Common myeloid progenitor, CD34-positive (primary cell): ENCODE measurements around the gene SRPRB.

Source experiments
- CTCF ChIA-PET: fragments of 350-600 bp; sonication (Branson Sonifier 250); formaldehyde crosslinking; loops from one replicate; lab custom pipeline; 2021; ENCODE audit warnings: antibody characterized with exemption; lab: Charles Lee
- POLR2A ChIA-PET: fragments of 350-600 bp; sonication (Branson Sonifier 250); formaldehyde crosslinking; loops from one replicate; lab custom pipeline; 2021; ENCODE audit warnings: antibody characterized with exemption; lab: Charles Lee
- DNase-seq, 3 donors: peaks; one replicate each; pipeline versions ENCODE4 v3.0.0 to v3.0.0-alpha.2; 2013
- H3K27ac ChIP-seq, 2 experiments: 1 replicate in 1 of 2; 2 replicates in 1 of 2; pipeline ENCODE4 v1.7.0; 2013; ENCODE audit warnings: inconsistent platforms in 2 of 2, low read length in 2 of 2, mild to moderate bottlenecking in 2 of 2, low read depth in 1 of 2, moderate library complexity in 1 of 2; ENCODE audit not compliant: severe bottlenecking in 2 of 2, insufficient read depth in 1 of 2, poor library complexity in 1 of 2
- H3K27me3 ChIP-seq, 5 experiments: replicated peaks in 2 of 5; 1 replicate in 3 of 5; 2 replicates in 2 of 5; pipeline versions ENCODE4 v1.6.1 to v1.7.0; 2013; ENCODE audit warnings: low read length in 4 of 5, mild to moderate bottlenecking in 2 of 5, moderate library complexity in 2 of 5, inconsistent platforms in 1 of 5; ENCODE audit not compliant: insufficient read depth in 5 of 5, control insufficient read depth in 4 of 5
- H3K36me3 ChIP-seq, 4 experiments: 1 replicate in 2 of 4; 2 replicates in 2 of 4; pipeline versions ENCODE4 v1.6.1 to v1.7.0; 2013; ENCODE audit warnings: low read length in 3 of 4, control low read depth in 1 of 4, mild to moderate bottlenecking in 1 of 4; ENCODE audit not compliant: control insufficient read depth in 4 of 4, insufficient read depth in 4 of 4
- H3K4me1 ChIP-seq, 4 experiments: 1 replicate in 3 of 4; 2 replicates in 1 of 4; pipeline versions ENCODE4 v1.6.1 to v1.7.1; 2013; ENCODE audit warnings: low read length in 3 of 4, mild to moderate bottlenecking in 3 of 4, control low read depth in 1 of 4, inconsistent platforms in 1 of 4, moderate library complexity in 1 of 4; ENCODE audit not compliant: control insufficient read depth in 4 of 4, insufficient read depth in 4 of 4; ENCODE audit errors: control extremely low read depth in 1 of 4
- H3K4me3 ChIP-seq, 7 experiments: 1 replicate in 4 of 7; 2 replicates in 3 of 7; pipeline versions ENCODE4 v1.5.1 to v1.7.0; 2013; ENCODE audit warnings: mild to moderate bottlenecking in 7 of 7, low read length in 6 of 7, moderate library complexity in 6 of 7, inconsistent platforms in 2 of 7, low read depth in 2 of 7, control low read depth in 1 of 7; ENCODE audit not compliant: insufficient read depth in 4 of 7, control insufficient read depth in 1 of 7; ENCODE audit errors: extremely low read depth in 1 of 7
- H3K9me3 ChIP-seq, 5 experiments: 1 replicate in 4 of 5; 2 replicates in 1 of 5; pipeline versions ENCODE4 v1.6.1 to v1.7.1; 2013; ENCODE audit warnings: low read length in 4 of 5, mild to moderate bottlenecking in 2 of 5, inconsistent platforms in 1 of 5, low read depth in 1 of 5, moderate library complexity in 1 of 5; ENCODE audit not compliant: control insufficient read depth in 4 of 5, insufficient read depth in 2 of 5; ENCODE audit errors: control extremely low read depth in 1 of 5
- WGBS: methylation state at CpG from one replicate; pipeline ENCODE4 v1.1.5; 2013; ENCODE audit not compliant: insufficient coverage; 5-methylcytosine and 5-hydroxymethylcytosine counted together

The SRPRB gene

GRCh38 chr3:133767607-133768006 lies 38.0 kb upstream of the SRPRB start:
- DNase-seq: peak in 1 of 3 donors; percentile 5
- no peaks in the 10 kb centered on the region for H3K27me3 ChIP-seq
- no peaks in the 10 kb centered on the region for H3K9me3 ChIP-seq
- no peak overlapping the region for H3K27ac ChIP-seq
- peaks cover 0 to 2% (median 0%) of the 10 kb centered on the region in 4 experiments for H3K4me1 ChIP-seq
- CTCF ChIA-PET: interaction anchor here (1.4 kb wide), 1 partner anchor 9 kb away, joined by 4 read pairs; no protein-coding TSS in a partner anchor
- WGBS: no CpG with 5 or more reads among the region's 1 CpG
- no peaks in the 10 kb centered on the region for H3K36me3 ChIP-seq
- POLR2A ChIA-PET: no interaction called here
- H3K4me3 ChIP-seq: no peak overlapping the region

GRCh38 chr3:133769536-133769935 lies 36.1 kb upstream of the SRPRB start:
- H3K9me3 ChIP-seq: no peaks in the 10 kb centered on the region
- ChIA-PET POLR2A (no interaction called here), CTCF (no interaction called here)
- WGBS: 100% methylated on average over 3 of the region's 3 CpGs
- H3K27ac ChIP-seq: no peak overlapping the region
- peaks cover 0 to 2% (median 0%) of the 10 kb centered on the region in 4 experiments for H3K4me1 ChIP-seq
- no peaks in the 10 kb centered on the region for H3K27me3 ChIP-seq
- no peaks in the 10 kb centered on the region for H3K36me3 ChIP-seq
- no peak for DNase-seq
- no peak overlapping the region for H3K4me3 ChIP-seq

- H3K4me1 ChIP-seq: no peaks in the 10 kb centered on the region
- POLR2A ChIA-PET: no interaction called here
- CTCF ChIA-PET: no interaction called here
These were observed 31.9 kb upstream of the SRPRB start for GRCh38 chr3:133773732-133774131.

GRCh38 chr3:133775309-133775708 lies 30.3 kb upstream of the SRPRB start:
- no peak for DNase-seq
- CTCF ChIA-PET: no interaction called here
- no peaks in the 10 kb centered on the region for H3K36me3 ChIP-seq
- H3K4me3 ChIP-seq: no peak overlapping the region
- no peaks in the 10 kb centered on the region for H3K9me3 ChIP-seq
- POLR2A ChIA-PET: no interaction called here
- 98% methylated on average over 7 of the region's 9 CpGs for WGBS
- no peak overlapping the region for H3K27ac ChIP-seq
- no peaks in the 10 kb centered on the region for H3K4me1 ChIP-seq
- H3K27me3 ChIP-seq: no peaks in the 10 kb centered on the region

More at GRCh38 chr3:133773732-133774131, 31.9 kb upstream of the SRPRB start:
- Histone ChIP-seq H3K9me3 (no peaks in the 10 kb centered on the region), H3K27ac (no peak overlapping the region), H3K36me3 (no peaks in the 10 kb centered on the region), H3K4me3 (no peak overlapping the region), H3K27me3 (no peaks in the 10 kb centered on the region)
- no peak for DNase-seq
- WGBS: 93% methylated on average over 3 of the region's 3 CpGs

GRCh38 chr3:133775835-133776234 lies 29.8 kb upstream of the SRPRB start:
- no peak overlapping the region for H3K4me3 ChIP-seq
- CTCF ChIA-PET: interaction anchor here (1.0 kb wide), 1 partner anchor 8 kb away, joined by 4 read pairs; no protein-coding TSS in a partner anchor
- no peaks in the 10 kb centered on the region for H3K27me3 ChIP-seq
- POLR2A ChIA-PET: no interaction called here
- no peaks in the 10 kb centered on the region for H3K4me1 ChIP-seq
- no peaks in the 10 kb centered on the region for H3K36me3 ChIP-seq
- WGBS: 100% methylated on average over 3 of the region's 5 CpGs
- H3K27ac ChIP-seq: no peak overlapping the region
- DNase-seq: no peak
- H3K9me3 ChIP-seq: no peaks in the 10 kb centered on the region

- WGBS: 100% methylated on average over 3 of the region's 7 CpGs
- ChIA-PET POLR2A (no interaction called here), CTCF (interaction anchor here (1.0 kb wide), 1 partner anchor 9 kb away, joined by 4 read pairs; no protein-coding TSS in a partner anchor)
- Histone ChIP-seq H3K27ac (no peak overlapping the region), H3K4me1 (no peaks in the 10 kb centered on the region), H3K4me3 (no peak overlapping the region), H3K27me3 (peaks cover 0 to 2% (median 0%) of the 10 kb centered on the region in 5 experiments), H3K36me3 (no peaks in the 10 kb centered on the region), H3K9me3 (no peaks in the 10 kb centered on the region)
- DNase-seq: no peak
These were observed 28.7 kb upstream of the SRPRB start for GRCh38 chr3:133776794-133777438.

GRCh38 chr3:133777807-133778568 lies 27.6 kb upstream of the SRPRB start:
- ChIA-PET CTCF (interaction anchor here (1.3 kb wide), 1 partner anchor 16 kb away, joined by 3 read pairs; no protein-coding TSS in a partner anchor), POLR2A (no interaction called here)
- Histone ChIP-seq H3K27ac (no peak overlapping the region), H3K4me3 (no peak overlapping the region), H3K9me3 (no peaks in the 10 kb centered on the region), H3K4me1 (no peaks in the 10 kb centered on the region), H3K27me3 (peaks cover 0 to 5% (median 0%) of the 10 kb centered on the region in 5 experiments), H3K36me3 (no peaks in the 10 kb centered on the region)
- WGBS: 94% methylated on average over 7 of the region's 8 CpGs
- no peak for DNase-seq
